ENCODE measurements around the gene LRRC27.

DNA sequence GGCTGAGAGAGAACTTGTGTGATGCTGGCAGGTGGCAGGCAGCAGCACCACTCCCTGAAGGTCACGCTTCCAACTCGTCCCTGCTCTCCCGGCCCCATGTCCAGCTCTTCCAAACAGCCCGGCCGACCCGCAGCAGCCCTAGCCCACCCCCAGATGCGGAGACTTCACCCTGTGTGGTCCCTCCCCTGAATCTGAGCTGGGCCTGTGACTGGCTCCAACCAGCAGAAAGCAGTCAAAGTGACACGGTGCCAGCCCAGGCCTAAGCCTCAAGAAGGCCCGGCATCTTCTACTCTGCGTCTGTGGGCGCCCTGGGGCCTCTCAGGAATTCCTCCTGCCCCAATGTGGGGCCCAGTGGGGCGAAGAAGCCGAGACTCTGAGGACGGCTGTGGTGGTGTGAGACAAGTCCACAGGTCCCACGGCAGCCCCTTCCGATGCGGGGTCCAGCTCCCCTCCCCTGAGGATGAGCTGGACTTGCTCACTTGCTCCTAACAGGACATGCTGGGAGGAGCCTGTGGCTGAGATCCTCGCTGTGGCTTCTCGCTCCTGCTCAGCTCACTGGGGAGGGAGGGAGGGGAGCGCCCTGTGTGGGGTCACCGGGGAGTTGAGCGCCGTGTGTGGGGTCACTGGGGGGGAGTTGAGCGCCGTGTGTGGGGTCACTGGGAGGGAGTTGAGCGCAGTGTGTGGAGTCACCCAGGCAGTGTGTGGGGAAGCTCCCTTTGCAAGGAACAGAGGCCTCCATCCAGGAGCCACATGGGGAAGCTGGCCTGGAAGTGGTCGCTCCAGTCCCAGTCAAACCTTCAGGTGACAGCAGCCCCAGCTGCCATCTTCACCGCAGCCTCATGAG lies 33.7 kb upstream of the LRRC27 start:
- no peak for TF ChIP-seq ZBTB7A (IDR thresholded peaks at IDR 0.05; ENCODE audit: low read depth)
- no peak for TF ChIP-seq NFIC (IDR thresholded peaks at IDR 0.05)
- TF ChIP-seq TAF1 (IDR thresholded peaks at IDR 0.05; ENCODE audit: low read depth), result no peak
- no peak for TF ChIP-seq EP300 (IDR thresholded peaks at IDR 0.05; ENCODE audit: borderline replicate concordance)
